ENCODE measurements around the gene SRD5A2.
"Not testable (repeated sequence)": the region's sequence is repeated elsewhere in the genome, so short reads cannot be mapped to it uniquely, and the experiment has no call there.

SRD5A2 gene

DNA sequence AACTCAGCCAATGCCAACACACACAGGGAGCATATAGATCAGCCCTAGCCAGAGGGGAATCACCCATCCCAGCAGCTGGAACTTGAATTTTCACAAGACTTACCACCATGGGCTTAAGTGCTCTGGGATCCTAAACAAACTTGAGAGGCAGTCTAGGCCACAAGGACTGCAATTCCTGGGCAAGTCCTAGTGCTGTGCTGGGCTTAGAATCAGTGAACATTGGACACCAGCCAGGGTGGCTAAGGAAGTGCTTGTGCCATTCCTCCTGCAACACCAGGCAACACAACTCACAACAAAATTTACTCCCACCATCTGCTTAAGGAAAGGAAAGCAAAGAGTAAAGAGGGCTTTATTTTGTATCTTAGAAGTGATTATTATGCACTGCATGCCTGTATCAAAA, 38.9 kb downstream of the SRD5A2 start:
- no peak for DNase-seq
- in situ Hi-C loops (cut with HindIII; ENCODE audit: low pct_ligation_motif_present, low pct_unique_long_range_greater_than_20kb, low sequenced_read_pairs) = no loop called here

DNA sequence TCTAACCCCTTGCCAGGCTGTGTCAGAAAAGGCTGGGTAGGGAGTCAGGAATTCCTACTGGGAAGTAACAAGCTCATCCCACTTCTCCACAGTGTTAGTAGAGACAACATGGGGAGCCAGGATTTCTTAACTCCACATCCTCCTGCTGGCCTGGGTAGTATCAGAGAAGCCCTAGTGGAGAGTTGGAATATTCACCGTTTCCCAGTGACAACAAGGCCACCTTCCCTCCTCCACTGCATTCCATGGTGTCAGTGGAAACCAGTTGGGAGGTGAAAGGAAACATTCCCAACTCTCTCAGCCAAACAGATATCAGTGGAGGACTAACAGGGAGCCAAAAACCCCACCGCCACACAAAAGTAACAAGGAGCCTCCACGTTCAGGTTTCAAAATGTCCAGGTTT, 41.2 kb downstream of the SRD5A2 start:
- DNase-seq = no peak
- in situ Hi-C loops (cut with HindIII; ENCODE audit: low pct_ligation_motif_present, low pct_unique_long_range_greater_than_20kb, low sequenced_read_pairs) = no loop called here

- in situ Hi-C loops (cut with HindIII; ENCODE audit: low pct_ligation_motif_present, low pct_unique_long_range_greater_than_20kb, low sequenced_read_pairs) = no loop called here
- peak; percentile 3 for DNase-seq
These were observed 45.0 kb downstream of the SRD5A2 start for GRCh38 chr2:31535768-31536167.

GRCh38 chr2:31534636-31535035, 46.1 kb downstream of the SRD5A2 start:
- in situ Hi-C loops (cut with HindIII; ENCODE audit: low pct_ligation_motif_present, low pct_unique_long_range_greater_than_20kb, low sequenced_read_pairs) = no loop called here
- DNase-seq = no peak

GRCh38 chr2:31533036-31533435, 47.7 kb downstream of the SRD5A2 start:
- DNase-seq = no peak
- in situ Hi-C loops (cut with HindIII; ENCODE audit: low pct_ligation_motif_present, low pct_unique_long_range_greater_than_20kb, low sequenced_read_pairs) = no loop called here

DNA sequence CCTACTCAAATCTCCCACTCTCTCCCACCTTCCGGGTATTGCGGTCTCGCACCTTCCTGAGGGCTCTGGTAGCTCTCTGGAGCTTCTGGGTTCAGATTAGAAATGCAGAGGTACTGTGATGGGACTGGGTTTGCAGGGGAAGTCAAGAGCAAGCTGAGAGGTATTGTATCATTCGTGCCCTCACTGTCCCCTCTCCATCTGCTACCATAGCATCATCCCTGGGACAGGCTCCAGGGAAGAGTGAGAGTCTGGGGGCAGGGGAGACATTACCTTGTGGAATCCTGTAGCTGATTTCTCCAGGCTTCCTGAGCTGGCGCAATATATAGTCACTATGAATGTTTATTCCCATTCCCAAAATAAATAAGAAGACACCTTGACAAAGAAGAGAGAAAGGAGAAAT, 49.6 kb downstream of the SRD5A2 start:
- DNase-seq = no peak
- in situ Hi-C loops (cut with HindIII; ENCODE audit: low pct_ligation_motif_present, low pct_unique_long_range_greater_than_20kb, low sequenced_read_pairs) = no loop called here

GRCh38 chr2:31529256-31529655, 51.5 kb downstream of the SRD5A2 start:
- in situ Hi-C loops (cut with HindIII; ENCODE audit: low pct_ligation_motif_present, low pct_unique_long_range_greater_than_20kb, low sequenced_read_pairs) = no loop called here
- DNase-seq = no peak

- in situ Hi-C loops (cut with HindIII; ENCODE audit: low pct_ligation_motif_present, low pct_unique_long_range_greater_than_20kb, low sequenced_read_pairs) = no loop called here
- no peak for DNase-seq
These were observed 51.9 kb downstream of the SRD5A2 start for GRCh38 chr2:31528823-31529222.

DNA sequence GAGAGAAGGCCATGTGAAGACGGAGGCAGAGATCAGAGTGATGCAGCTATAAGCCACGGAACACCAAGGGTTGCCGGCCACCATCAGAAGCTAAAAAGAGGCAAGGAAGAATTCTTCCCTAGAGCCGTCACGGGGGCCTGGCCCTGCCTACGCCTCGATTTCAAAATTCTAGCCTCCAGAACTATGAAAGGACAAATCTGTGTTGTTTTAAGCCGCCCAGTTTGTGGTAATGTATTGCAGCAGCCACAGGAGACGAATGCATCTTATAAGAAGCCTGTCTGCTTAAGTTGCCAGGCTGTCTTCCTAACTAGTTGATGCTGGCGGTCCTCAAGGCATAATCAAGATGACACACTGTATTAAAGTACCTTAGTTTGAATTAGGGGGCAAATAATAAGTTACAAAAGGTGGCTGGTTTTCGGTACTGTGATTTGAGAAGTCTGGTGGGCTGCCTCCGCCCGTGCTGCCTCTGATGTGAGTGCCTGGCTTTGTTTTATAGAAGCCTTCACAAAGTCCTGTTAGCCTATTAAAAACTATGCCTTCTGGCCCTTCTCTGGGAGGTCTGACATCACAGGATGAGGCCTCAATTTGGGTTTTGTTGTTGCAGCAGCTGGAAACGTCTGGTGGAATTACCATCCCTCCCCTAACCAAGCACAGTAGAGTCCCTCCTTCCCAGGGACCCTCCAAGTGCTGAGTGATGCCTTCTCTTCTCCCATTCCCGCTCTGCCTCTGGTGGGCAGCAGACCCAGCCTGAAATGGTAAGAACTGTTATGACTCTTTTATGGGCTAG, 53.6 kb downstream of the SRD5A2 start:
- in situ Hi-C loops (cut with HindIII; ENCODE audit: low pct_ligation_motif_present, low pct_unique_long_range_greater_than_20kb, low sequenced_read_pairs) = no loop called here
- no peak for DNase-seq

DNA sequence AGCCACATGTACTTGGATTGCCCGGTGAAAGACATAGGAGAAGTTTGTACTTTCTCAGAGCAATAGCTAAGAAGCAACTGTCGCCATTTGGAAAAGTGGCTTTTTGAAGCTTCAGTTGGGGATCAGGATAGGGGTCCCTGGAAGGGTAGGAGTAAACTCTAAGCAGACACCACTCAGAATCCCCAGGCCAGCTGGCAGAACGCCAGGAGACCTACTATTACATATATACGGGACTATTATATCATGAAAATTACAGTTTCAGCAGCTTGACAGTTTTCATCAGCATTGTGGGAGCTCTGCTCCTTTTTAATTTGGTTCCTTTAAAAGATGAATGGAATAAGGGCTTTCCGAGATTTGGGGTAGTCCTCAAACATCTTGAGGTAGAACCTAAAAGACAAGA, 54.9 kb downstream of the SRD5A2 start:
- DNase-seq = no peak
- in situ Hi-C loops (cut with HindIII; ENCODE audit: low pct_ligation_motif_present, low pct_unique_long_range_greater_than_20kb, low sequenced_read_pairs) = no loop called here

- no peak for DNase-seq
- in situ Hi-C loops (cut with HindIII; ENCODE audit: low pct_ligation_motif_present, low pct_unique_long_range_greater_than_20kb, low sequenced_read_pairs) = no loop called here
These were observed 56.1 kb downstream of the SRD5A2 start for GRCh38 chr2:31524592-31524991.

GRCh38 chr2:31523871-31524492, 56.8 kb downstream of the SRD5A2 start:
- peak; percentile 68 for DNase-seq
- in situ Hi-C loops (cut with HindIII; ENCODE audit: low pct_ligation_motif_present, low pct_unique_long_range_greater_than_20kb, low sequenced_read_pairs) = no loop called here

DNA sequence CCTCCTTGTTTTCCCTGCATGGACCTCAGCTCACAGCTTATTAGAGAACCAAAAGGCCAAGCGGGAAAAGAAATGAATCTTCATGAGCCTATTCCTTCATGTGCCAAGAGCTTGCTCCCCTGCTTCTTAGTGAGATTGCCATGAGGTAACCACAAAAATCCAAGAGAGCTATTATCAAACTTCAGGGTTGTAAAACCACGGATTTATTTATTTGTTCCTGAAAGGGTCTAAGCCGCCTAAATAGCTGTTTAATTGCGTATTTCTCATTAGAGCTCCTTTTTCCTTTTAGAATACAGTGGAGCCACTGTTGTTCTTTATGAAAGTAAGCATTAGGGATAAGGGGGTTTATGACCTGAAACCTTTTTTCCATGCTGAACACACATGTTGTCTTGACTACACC, 58.0 kb downstream of the SRD5A2 start:
- DNase-seq = no peak
- in situ Hi-C loops (cut with HindIII; ENCODE audit: low pct_ligation_motif_present, low pct_unique_long_range_greater_than_20kb, low sequenced_read_pairs) = no loop called here

GRCh38 chr2:31517442-31518203, 63.1 kb downstream of the SRD5A2 start:
- in situ Hi-C loops (cut with HindIII; ENCODE audit: low pct_ligation_motif_present, low pct_unique_long_range_greater_than_20kb, low sequenced_read_pairs) = no loop called here
- no peak for DNase-seq

DNA sequence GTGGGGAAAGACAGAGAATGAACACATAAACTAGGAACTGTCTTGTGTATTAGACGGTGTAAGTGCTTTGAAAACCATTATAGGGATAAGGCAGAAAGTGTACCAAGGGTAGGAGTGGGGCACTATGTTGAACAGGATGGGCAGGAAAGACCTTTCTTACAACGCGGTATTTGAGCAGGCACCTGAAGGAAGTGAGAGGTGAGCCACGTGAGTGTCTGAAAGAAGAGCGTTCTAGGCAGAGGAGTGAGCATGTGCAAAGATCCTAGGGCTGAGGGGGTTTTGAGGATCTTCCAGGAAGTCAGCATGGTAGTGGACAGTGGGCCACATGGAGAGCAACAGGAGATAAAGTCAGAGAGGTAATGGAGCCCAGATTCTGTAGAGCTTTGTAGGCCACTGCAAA, 65.2 kb downstream of the SRD5A2 start:
- in situ Hi-C loops (cut with HindIII; ENCODE audit: low pct_ligation_motif_present, low pct_unique_long_range_greater_than_20kb, low sequenced_read_pairs) = no loop called here
- no peak for DNase-seq

- in situ Hi-C loops (cut with HindIII; ENCODE audit: low pct_ligation_motif_present, low pct_unique_long_range_greater_than_20kb, low sequenced_read_pairs) = no loop called here
- no peak for DNase-seq
These were observed 67.2 kb downstream of the SRD5A2 start for GRCh38 chr2:31513553-31513952.

- in situ Hi-C loops (cut with HindIII; ENCODE audit: low pct_ligation_motif_present, low pct_unique_long_range_greater_than_20kb, low sequenced_read_pairs) = no loop called here
- no peak for DNase-seq
These were observed 69.4 kb downstream of the SRD5A2 start for GRCh38 chr2:31511376-31511775.

- in situ Hi-C loops (cut with HindIII; ENCODE audit: low pct_ligation_motif_present, low pct_unique_long_range_greater_than_20kb, low sequenced_read_pairs) = no loop called here
- no peak for DNase-seq
These were observed 75.6 kb downstream of the SRD5A2 start for GRCh38 chr2:31505111-31505510.

GRCh38 chr2:31504311-31504710, 76.4 kb downstream of the SRD5A2 start:
- DNase-seq = no peak
- in situ Hi-C loops (cut with HindIII; ENCODE audit: low pct_ligation_motif_present, low pct_unique_long_range_greater_than_20kb, low sequenced_read_pairs) = no loop called here

GRCh38 chr2:31496451-31496874, 84.3 kb downstream of the SRD5A2 start:
- in situ Hi-C loops (cut with HindIII; ENCODE audit: low pct_ligation_motif_present, low pct_unique_long_range_greater_than_20kb, low sequenced_read_pairs); DNase-seq: not testable (repeated sequence)
